Testis (tissue), 2 donors: ENCODE measurements around the gene POLDIP3.
A peak's percentile ranks its signal among the peaks of the same experiment; 100 is the strongest.

Experiments used
- CTCF ChIP-seq, 3 experiments: fragments of 450-650 bp in 2 of 3; fragments of 200-600 bp in 1 of 3; sonication (generic) in 1 of 3; IDR thresholded peaks; one replicate each; pipeline ENCODE4 v1.5.1; 2016 to 2019; ENCODE audit warnings: antibody characterized with exemption in 3 of 3, mild to moderate bottlenecking in 2 of 3, moderate library complexity in 1 of 3
- POLR2A ChIP-seq: fragments of 450-650 bp; IDR thresholded peaks from one replicate; pipeline ENCODE4 v1.6.1; 2017; ENCODE audit warnings: antibody characterized with exemption, mild to moderate bottlenecking, moderate library complexity

GRCh38 chr22:42661985-42662831 lies 47.5 kb upstream of the POLDIP3 start:
- TF ChIP-seq CTCF (IDR thresholded peaks at IDR 0.05) = peak; percentile 73 to 83 (median 78)
- no peak for TF ChIP-seq POLR2A
